Natural killer cell (primary cell): ENCODE results near the gene RTN4IP1. TPM values are rescaled to one million over a fixed set of nuclear protein-coding genes. Genes with fewer than 3 reads are reported as not detected.
A peak's percentile ranks its signal among the peaks of the same experiment; 100 is the strongest.

Experiments
- ATAC-seq, 3 donors: fragments of 150-1000 bp in 2 of 3; fragments of 200-7000 bp in 1 of 3; cut with Tn5 transposase; 1 replicate in 1 of 3; 2 replicates in 2 of 3; pipeline ENCODE4 v1.10.0; 2021; ENCODE audit warnings: mild to moderate bottlenecking in 2 of 3, moderate library complexity in 2 of 3
- DNase-seq, 2 donors: peaks; one replicate each; pipeline versions ENCODE4 v3.0.0 to v3.0.0-alpha.2; 2013 to 2021; ENCODE audit warnings: mixed read lengths in 1 of 2
- H3K27ac ChIP-seq: one replicate; pipeline ENCODE4 v1.5.1; 2013; ENCODE audit warnings: mild to moderate bottlenecking, low read length
- H3K27me3 ChIP-seq: one replicate; pipeline ENCODE4 v1.6.1; 2013; ENCODE audit warnings: low read length; ENCODE audit not compliant: control insufficient read depth, insufficient read depth
- H3K36me3 ChIP-seq: one replicate; pipeline ENCODE4 v1.6.1; 2013; ENCODE audit warnings: low read length; ENCODE audit not compliant: control insufficient read depth, insufficient read depth
- H3K4me1 ChIP-seq: one replicate; pipeline ENCODE4 v1.6.1; 2013; ENCODE audit warnings: low read length; ENCODE audit not compliant: control insufficient read depth, insufficient read depth
- H3K4me3 ChIP-seq: one replicate; pipeline ENCODE4 v1.5.1; 2013; ENCODE audit warnings: low read length
- H3K9me3 ChIP-seq: one replicate; pipeline ENCODE4 v1.6.1; 2013; ENCODE audit warnings: low read length; ENCODE audit not compliant: control insufficient read depth, insufficient read depth
- H3K27ac Mint-ChIP-seq, 2 donors: one replicate each; pipeline ENCODE4 v1.8.0; 2022; ENCODE audit warnings: mild to moderate bottlenecking in 2 of 2, mixed read lengths in 2 of 2, moderate library complexity in 1 of 2
- H3K27me3 Mint-ChIP-seq, 2 donors: one replicate each; pipeline ENCODE4 v1.8.0; 2022; ENCODE audit warnings: low read depth in 2 of 2, mixed read lengths in 2 of 2
- H3K36me3 Mint-ChIP-seq: one replicate; pipeline ENCODE4 v1.8.0; 2022; ENCODE audit warnings: mixed read lengths
- H3K4me1 Mint-ChIP-seq, 2 donors: one replicate each; pipeline ENCODE4 v1.8.0; 2022; ENCODE audit warnings: mixed read lengths in 2 of 2
- H3K4me3 Mint-ChIP-seq: one replicate; pipeline ENCODE4 v1.8.0; 2022; ENCODE audit warnings: mild to moderate bottlenecking, moderate library complexity, mixed read lengths
- H3K9me3 Mint-ChIP-seq, 2 donors: one replicate each; pipeline ENCODE4 v1.8.0; 2022; ENCODE audit warnings: mixed read lengths in 2 of 2
- CTCF ChIP-seq: fragments of 200-600 bp; IDR thresholded peaks from one replicate; pipeline ENCODE4 v1.8.0; 2022; ENCODE audit warnings: antibody characterized with exemption
- WGBS: methylation state at CpG from one replicate; pipeline ENCODE4 v1.1.7; 2013; ENCODE audit warnings: missing lambda C conversion rate; ENCODE audit not compliant: insufficient coverage; 5-methylcytosine and 5-hydroxymethylcytosine counted together
- intact Hi-C: fragments of 100-400 bp; cut with micrococcal nuclease; formaldehyde crosslinking; loops from one replicate; pipeline ENCODE4 v1.14.2; 2022
- total RNA-seq, 4 donors: library from RNA; stranded (reverse); fragments of 120-200 nt in 1 of 4; gene quantifications; one replicate each; pipeline versions ENCODE4 v1.2.3 to v1.2.4, GENCODE V29; 2013 to 2022

The RTN4IP1 gene
- total RNA-seq, 3 donors from 2014 or later (not counting 1 experiment from before 2014, with no cell fraction given): 2.9 to 5.5 (median 5.0) TPM

GRCh38 chr6:106527979-106528378 lies 101.3 kb downstream of the RTN4IP1 start:
- H3K4me1 ChIP-seq: peaks cover 13% of the 10 kb centered on the region
- no peaks in the 10 kb centered on the region for H3K27me3 Mint-ChIP-seq
- H3K9me3 ChIP-seq: no peaks in the 10 kb centered on the region
- DNase-seq: no peak
- H3K4me3 Mint-ChIP-seq: no peak overlapping the region
- 86% methylated on average over 2 of the region's 3 CpGs for WGBS
- H3K4me3 ChIP-seq: no peak overlapping the region
- intact Hi-C loops: loop anchor here (10.0 kb wide), 1 partner anchor 533 kb away; no protein-coding TSS in a partner anchor
- H3K36me3 ChIP-seq: peaks cover 73% of the 10 kb centered on the region
- H3K27ac ChIP-seq: no peak overlapping the region
- TF ChIP-seq CTCF: no peak
- no peaks in the 10 kb centered on the region for H3K27me3 ChIP-seq
- peaks cover 22 to 38% of the 10 kb centered on the region in 2 donors for H3K4me1 Mint-ChIP-seq
- peaks cover 6% of the 10 kb centered on the region for H3K36me3 Mint-ChIP-seq
- no peak for ATAC-seq
- H3K27ac Mint-ChIP-seq: peak overlapping the region; percentile 19 to 47
- no peaks in the 10 kb centered on the region for H3K9me3 Mint-ChIP-seq

DNA sequence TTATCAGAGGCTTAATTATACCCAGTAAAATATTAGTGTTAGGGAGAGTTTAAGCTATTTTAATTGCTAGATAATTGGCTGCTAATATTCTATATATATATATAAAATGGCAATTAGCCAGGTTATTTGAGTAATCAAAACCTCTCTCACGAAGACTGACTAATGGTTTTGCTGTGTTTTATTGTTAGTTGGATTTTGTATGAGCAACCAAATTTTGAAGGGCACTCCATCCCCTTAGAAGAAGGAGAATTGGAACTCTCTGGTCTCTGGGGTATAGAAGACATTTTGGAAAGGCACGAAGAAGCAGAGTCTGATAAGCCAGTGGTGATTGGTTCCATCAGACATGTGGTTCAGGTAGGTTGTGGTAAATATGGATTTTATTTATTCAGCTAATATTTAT lies 102.2 kb downstream of the RTN4IP1 start:
- Mint-ChIP-seq H3K27me3 (no peaks in the 10 kb centered on the region), H3K4me1 (peaks cover 22 to 41% of the 10 kb centered on the region in 2 donors), H3K27ac (no peak overlapping the region), H3K4me3 (no peak overlapping the region), H3K9me3 (no peaks in the 10 kb centered on the region), H3K36me3 (peaks cover 6% of the 10 kb centered on the region)
- Histone ChIP-seq H3K9me3 (no peaks in the 10 kb centered on the region), H3K27me3 (no peaks in the 10 kb centered on the region), H3K27ac (no peak overlapping the region), H3K4me1 (peaks cover 14% of the 10 kb centered on the region), H3K36me3 (peaks cover 64% of the 10 kb centered on the region), H3K4me3 (no peak overlapping the region)
- ATAC-seq (no peak), DNase-seq (no peak)
- no peak for TF ChIP-seq CTCF
- WGBS: 100% methylated on average over 2 of the region's 2 CpGs
- intact Hi-C loops: loop anchor here (10.0 kb wide), 1 partner anchor 532 kb away; no protein-coding TSS in a partner anchor

DNA sequence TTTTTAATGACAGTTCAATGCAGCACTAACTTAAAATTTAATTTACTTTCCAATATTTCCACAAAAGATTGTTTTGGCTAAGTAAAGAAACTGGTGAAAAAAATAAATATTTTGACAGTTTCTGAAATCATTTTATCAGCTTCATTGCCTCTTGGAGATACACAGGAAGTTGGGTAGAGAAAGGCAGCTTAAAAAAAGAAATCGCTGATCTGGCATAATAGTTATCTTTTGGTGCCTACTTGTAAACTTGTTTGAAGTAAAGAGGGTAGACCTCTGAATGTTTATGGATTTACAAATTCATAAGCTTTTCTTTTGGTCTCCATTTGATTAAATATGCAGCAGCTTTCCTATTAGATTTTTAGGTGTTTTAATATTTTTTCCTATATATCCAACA lies 103.4 kb downstream of the RTN4IP1 start:
- peaks cover 31 to 53% of the 10 kb centered on the region in 2 donors for H3K4me1 Mint-ChIP-seq
- Histone ChIP-seq H3K36me3 (peaks cover 52% of the 10 kb centered on the region), H3K4me3 (no peak overlapping the region), H3K4me1 (peaks cover 19% of the 10 kb centered on the region), H3K27me3 (no peaks in the 10 kb centered on the region), H3K9me3 (no peaks in the 10 kb centered on the region), H3K27ac (peak overlapping the region; percentile 93)
- WGBS: 20% methylated on average over 1 of the region's 1 CpG
- DNase-seq (peak in 1 of 2 donors; percentile 55), ATAC-seq (no peak)
- H3K27ac Mint-ChIP-seq: peak overlapping the region; percentile 91 to 95
- intact Hi-C loops: loop anchor here (2.0 to 10.0 kb wide), 2 partner anchors 15 to 531 kb away; no protein-coding TSS in a partner anchor
- no peaks in the 10 kb centered on the region for H3K27me3 Mint-ChIP-seq
- H3K36me3 Mint-ChIP-seq: no peaks in the 10 kb centered on the region
- TF ChIP-seq CTCF: no peak
- peak overlapping the region; percentile 89 for H3K4me3 Mint-ChIP-seq
- H3K9me3 Mint-ChIP-seq: no peaks in the 10 kb centered on the region
